Liver (tissue), 9 donors: ENCODE results near the gene LGR6. TPM values are rescaled to one million over a fixed set of nuclear protein-coding genes. Genes with fewer than 3 reads are reported as not detected.

Source experiments
- DNase-seq: peaks from one replicate; pipeline ENCODE4 v3.0.0-alpha.2; 2017; ENCODE audit warnings: low spot score
- H3K27ac ChIP-seq, 2 donors: one replicate each; pipeline ENCODE4 v1.7.0; 2013; ENCODE audit warnings: inconsistent platforms in 2 of 2, low read length in 2 of 2, control low read depth in 1 of 2, low read depth in 1 of 2, mild to moderate bottlenecking in 1 of 2
- H3K27me3 ChIP-seq, 4 donors: one replicate each; pipeline versions ENCODE4 v1.6.1 to v1.7.0; 2013; ENCODE audit warnings: low read length in 3 of 4, inconsistent platforms in 1 of 4, mild to moderate bottlenecking in 1 of 4, moderate library complexity in 1 of 4; ENCODE audit not compliant: control insufficient read depth in 4 of 4, insufficient read depth in 4 of 4
- H3K36me3 ChIP-seq, 4 donors: one replicate each; pipeline versions ENCODE4 v1.6.1 to v1.7.0; 2013; ENCODE audit warnings: low read length in 3 of 4, mild to moderate bottlenecking in 3 of 4, low read depth in 1 of 4, moderate library complexity in 1 of 4; ENCODE audit not compliant: control insufficient read depth in 4 of 4, insufficient read depth in 3 of 4
- H3K4me1 ChIP-seq, 4 donors: one replicate each; pipeline versions ENCODE4 v1.6.1 to v1.7.0; 2013; ENCODE audit warnings: low read length in 3 of 4, mild to moderate bottlenecking in 3 of 4, moderate library complexity in 1 of 4; ENCODE audit not compliant: control insufficient read depth in 4 of 4, insufficient read depth in 4 of 4
- H3K4me3 ChIP-seq, 3 donors: one replicate each; pipeline versions ENCODE4 v1.6.1 to v1.7.0; 2013; ENCODE audit warnings: low read length in 3 of 3, control low read depth in 1 of 3, low read depth in 1 of 3, mild to moderate bottlenecking in 1 of 3
- H3K9ac ChIP-seq, 2 donors: one replicate each; pipeline ENCODE4 v1.7.0; 2013; ENCODE audit warnings: low read length in 2 of 2, mild to moderate bottlenecking in 2 of 2, moderate library complexity in 2 of 2, control low read depth in 1 of 2, low read depth in 1 of 2
- H3K9me3 ChIP-seq, 4 donors: one replicate each; pipeline versions ENCODE4 v1.6.1 to v1.7.0; 2013; ENCODE audit warnings: low read length in 3 of 4; ENCODE audit not compliant: control insufficient read depth in 4 of 4
- FOXA1 ChIP-seq: IDR thresholded peaks from 2 replicates; pipeline ENCODE4 v1.6.1; 2016; ENCODE audit warnings: antibody characterized with exemption
- GABPA ChIP-seq, 2 donors: IDR thresholded peaks in 1 of 2; conservative IDR thresholded peaks in 1 of 2; 2 replicates each; pipeline ENCODE4 v1.6.1; 2016; ENCODE audit warnings: antibody characterized with exemption in 2 of 2, mild to moderate bottlenecking in 1 of 2, moderate library complexity in 1 of 2
- HNF4A ChIP-seq, 2 donors: conservative IDR thresholded peaks; 2 replicates each; pipeline ENCODE4 v1.6.1; 2016; ENCODE audit warnings: antibody characterized with exemption in 2 of 2, mild to moderate bottlenecking in 2 of 2
- HNF4G ChIP-seq: IDR thresholded peaks from 2 replicates; pipeline ENCODE4 v1.6.1; 2016; ENCODE audit warnings: antibody characterized with exemption
- JUND ChIP-seq, 2 donors: IDR thresholded peaks; 2 replicates each; pipeline ENCODE4 v1.6.1; 2016; ENCODE audit warnings: antibody characterized with exemption in 2 of 2
- NR2F2 ChIP-seq: IDR thresholded peaks from 2 replicates; pipeline ENCODE4 v1.6.1; 2016; ENCODE audit warnings: antibody characterized with exemption
- RAD21 ChIP-seq, 2 donors: IDR thresholded peaks; 2 replicates each; pipeline ENCODE4 v1.6.1; 2016; ENCODE audit warnings: antibody characterized with exemption in 2 of 2, mild to moderate bottlenecking in 2 of 2
- RXRA ChIP-seq, 2 donors: IDR thresholded peaks; 2 replicates each; pipeline ENCODE4 v1.6.1; 2017 to 2018; ENCODE audit warnings: antibody characterized with exemption in 2 of 2, mild to moderate bottlenecking in 1 of 2
- SP1 ChIP-seq: IDR thresholded peaks from 2 replicates; pipeline ENCODE4 v1.6.1; 2018; ENCODE audit warnings: antibody characterized with exemption, mild to moderate bottlenecking
- WGBS: extraction: QIAGEN DNeasy Blood & Tissue Kit; methylation state at CpG from one replicate; pipeline ENCODE4 v1.1.7; 2013; 5-methylcytosine and 5-hydroxymethylcytosine counted together
- polyA plus RNA-seq, 2 donors: library from polyadenylated mRNA; stranded (reverse) in 1 of 2; unstranded in 1 of 2; fragments of 200-250 nt in 1 of 2; fragments of >200 nt in 1 of 2; fragmentation: Nextera tagmentation in 1 of 2; extraction: Ambion mirVana in 1 of 2; gene quantifications; one replicate each; pipeline versions ENCODE4 v1.2.1 to v1.2.3, GENCODE V29; 2013 to 2015
- total RNA-seq, 2 donors: library from RNA; depleted of rRNA; stranded (reverse); fragments of >200 nt; gene quantifications; one replicate each; pipeline ENCODE4 v1.2.3, GENCODE V29; 2014
- TF ChIP-seq, protein P1 (sequence below): fragments of 150-350 bp; IDR thresholded peaks from 2 replicates; pipeline ENCODE4 v1.5.1; 2017; ENCODE audit warnings: improper control_type of control experiment, low read depth, low read length; ENCODE audit not compliant: missing input control
- TF ChIP-seq, protein P2 (sequence below): IDR thresholded peaks from 2 replicates; pipeline ENCODE4 v1.6.1; 2016; ENCODE audit warnings: antibody characterized with exemption, mild to moderate bottlenecking
- TF ChIP-seq, protein P3 (sequence below): IDR thresholded peaks from 2 replicates; pipeline ENCODE4 v1.6.1; 2016; ENCODE audit warnings: antibody characterized with exemption
- TF ChIP-seq, protein P4 (sequence below): IDR thresholded peaks from 2 replicates; pipeline ENCODE4 v1.6.1; 2016; ENCODE audit warnings: antibody characterized with exemption
- TF ChIP-seq, protein P5 (sequence below): IDR thresholded peaks from 2 replicates; pipeline ENCODE4 v1.6.1; 2016; ENCODE audit warnings: antibody characterized with exemption
- donor health status: healthy.
- donor health status: healthy.
- donor health status: healthy.
- donor health status: healthy.
- donor health status: healthy.

The LGR6 gene
- total and polyA plus RNA-seq, 4 donors, result 0.05 to 1.2 (median 0.75) TPM

DNA sequence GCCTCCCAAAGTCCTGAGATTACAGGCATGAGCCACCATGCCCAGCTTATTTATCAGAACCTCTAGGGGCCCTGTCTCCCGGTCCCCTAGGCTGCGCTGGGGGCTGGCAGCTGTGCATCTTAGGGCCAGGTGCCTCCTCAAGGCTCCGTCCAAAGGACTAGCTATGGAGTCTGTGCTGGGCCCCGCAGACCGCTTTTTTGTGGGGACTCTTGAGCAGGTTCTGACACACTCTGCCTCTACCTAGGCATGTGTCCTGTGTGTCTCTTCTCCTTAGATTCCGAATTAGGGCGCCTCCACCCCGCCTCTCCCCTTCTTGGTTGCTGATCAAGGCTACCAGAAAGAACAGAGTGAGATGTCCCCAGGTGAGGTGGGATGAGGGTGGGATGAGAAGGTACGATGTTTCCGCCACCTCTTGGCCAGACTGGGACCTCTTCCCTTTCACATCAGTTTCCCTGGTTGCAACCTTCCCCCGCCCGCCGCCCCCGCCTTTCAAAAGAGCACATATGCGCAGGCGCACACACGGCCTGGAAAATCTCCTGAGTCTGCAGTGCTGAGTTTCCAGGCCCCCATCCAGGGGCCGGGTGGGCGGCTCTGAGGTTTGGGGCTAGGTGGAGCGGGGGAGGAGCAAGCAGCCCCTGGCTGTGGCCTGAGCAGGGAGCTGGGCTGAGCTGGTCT lies 28.2 kb upstream of the LGR6 start:
- Histone ChIP-seq H3K4me1 (peaks cover 0 to 3% (median under 1%) of the 10 kb centered on the region in 4 donors), H3K4me3 (no peak overlapping the region), H3K27ac (no peak overlapping the region), H3K9me3 (no peaks in the 10 kb centered on the region), H3K27me3 (no peaks in the 10 kb centered on the region), H3K36me3 (no peaks in the 10 kb centered on the region), H3K9ac (no peak overlapping the region)
- 92% methylated on average over 20 of the region's 20 CpGs for WGBS
- DNase-seq, result no peak
- TF ChIP-seq, protein P1, sequence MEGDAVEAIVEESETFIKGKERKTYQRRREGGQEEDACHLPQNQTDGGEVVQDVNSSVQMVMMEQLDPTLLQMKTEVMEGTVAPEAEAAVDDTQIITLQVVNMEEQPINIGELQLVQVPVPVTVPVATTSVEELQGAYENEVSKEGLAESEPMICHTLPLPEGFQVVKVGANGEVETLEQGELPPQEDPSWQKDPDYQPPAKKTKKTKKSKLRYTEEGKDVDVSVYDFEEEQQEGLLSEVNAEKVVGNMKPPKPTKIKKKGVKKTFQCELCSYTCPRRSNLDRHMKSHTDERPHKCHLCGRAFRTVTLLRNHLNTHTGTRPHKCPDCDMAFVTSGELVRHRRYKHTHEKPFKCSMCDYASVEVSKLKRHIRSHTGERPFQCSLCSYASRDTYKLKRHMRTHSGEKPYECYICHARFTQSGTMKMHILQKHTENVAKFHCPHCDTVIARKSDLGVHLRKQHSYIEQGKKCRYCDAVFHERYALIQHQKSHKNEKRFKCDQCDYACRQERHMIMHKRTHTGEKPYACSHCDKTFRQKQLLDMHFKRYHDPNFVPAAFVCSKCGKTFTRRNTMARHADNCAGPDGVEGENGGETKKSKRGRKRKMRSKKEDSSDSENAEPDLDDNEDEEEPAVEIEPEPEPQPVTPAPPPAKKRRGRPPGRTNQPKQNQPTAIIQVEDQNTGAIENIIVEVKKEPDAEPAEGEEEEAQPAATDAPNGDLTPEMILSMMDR, result no peak
- TF ChIP-seq, protein P2, sequence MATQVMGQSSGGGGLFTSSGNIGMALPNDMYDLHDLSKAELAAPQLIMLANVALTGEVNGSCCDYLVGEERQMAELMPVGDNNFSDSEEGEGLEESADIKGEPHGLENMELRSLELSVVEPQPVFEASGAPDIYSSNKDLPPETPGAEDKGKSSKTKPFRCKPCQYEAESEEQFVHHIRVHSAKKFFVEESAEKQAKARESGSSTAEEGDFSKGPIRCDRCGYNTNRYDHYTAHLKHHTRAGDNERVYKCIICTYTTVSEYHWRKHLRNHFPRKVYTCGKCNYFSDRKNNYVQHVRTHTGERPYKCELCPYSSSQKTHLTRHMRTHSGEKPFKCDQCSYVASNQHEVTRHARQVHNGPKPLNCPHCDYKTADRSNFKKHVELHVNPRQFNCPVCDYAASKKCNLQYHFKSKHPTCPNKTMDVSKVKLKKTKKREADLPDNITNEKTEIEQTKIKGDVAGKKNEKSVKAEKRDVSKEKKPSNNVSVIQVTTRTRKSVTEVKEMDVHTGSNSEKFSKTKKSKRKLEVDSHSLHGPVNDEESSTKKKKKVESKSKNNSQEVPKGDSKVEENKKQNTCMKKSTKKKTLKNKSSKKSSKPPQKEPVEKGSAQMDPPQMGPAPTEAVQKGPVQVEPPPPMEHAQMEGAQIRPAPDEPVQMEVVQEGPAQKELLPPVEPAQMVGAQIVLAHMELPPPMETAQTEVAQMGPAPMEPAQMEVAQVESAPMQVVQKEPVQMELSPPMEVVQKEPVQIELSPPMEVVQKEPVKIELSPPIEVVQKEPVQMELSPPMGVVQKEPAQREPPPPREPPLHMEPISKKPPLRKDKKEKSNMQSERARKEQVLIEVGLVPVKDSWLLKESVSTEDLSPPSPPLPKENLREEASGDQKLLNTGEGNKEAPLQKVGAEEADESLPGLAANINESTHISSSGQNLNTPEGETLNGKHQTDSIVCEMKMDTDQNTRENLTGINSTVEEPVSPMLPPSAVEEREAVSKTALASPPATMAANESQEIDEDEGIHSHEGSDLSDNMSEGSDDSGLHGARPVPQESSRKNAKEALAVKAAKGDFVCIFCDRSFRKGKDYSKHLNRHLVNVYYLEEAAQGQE, result no peak
- TF ChIP-seq GABPA (IDR thresholded peaks at IDR 0.05 in 1 of 2, conservative IDR thresholded peaks at IDR 0.05 in 1 of 2) (no peak), RXRA (IDR thresholded peaks at IDR 0.05) (no peak), HNF4G (no peak), SP1 (no peak), HNF4A (conservative IDR thresholded peaks at IDR 0.05) (no peak), NR2F2 (no peak), RAD21 (IDR thresholded peaks at IDR 0.05) (no peak), JUND (IDR thresholded peaks at IDR 0.05) (no peak)
- TF ChIP-seq, protein P3, sequence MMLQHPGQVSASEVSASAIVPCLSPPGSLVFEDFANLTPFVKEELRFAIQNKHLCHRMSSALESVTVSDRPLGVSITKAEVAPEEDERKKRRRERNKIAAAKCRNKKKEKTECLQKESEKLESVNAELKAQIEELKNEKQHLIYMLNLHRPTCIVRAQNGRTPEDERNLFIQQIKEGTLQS, result no peak
- TF ChIP-seq, protein P4, sequence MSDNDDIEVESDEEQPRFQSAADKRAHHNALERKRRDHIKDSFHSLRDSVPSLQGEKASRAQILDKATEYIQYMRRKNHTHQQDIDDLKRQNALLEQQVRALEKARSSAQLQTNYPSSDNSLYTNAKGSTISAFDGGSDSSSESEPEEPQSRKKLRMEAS, result no peak

DNA sequence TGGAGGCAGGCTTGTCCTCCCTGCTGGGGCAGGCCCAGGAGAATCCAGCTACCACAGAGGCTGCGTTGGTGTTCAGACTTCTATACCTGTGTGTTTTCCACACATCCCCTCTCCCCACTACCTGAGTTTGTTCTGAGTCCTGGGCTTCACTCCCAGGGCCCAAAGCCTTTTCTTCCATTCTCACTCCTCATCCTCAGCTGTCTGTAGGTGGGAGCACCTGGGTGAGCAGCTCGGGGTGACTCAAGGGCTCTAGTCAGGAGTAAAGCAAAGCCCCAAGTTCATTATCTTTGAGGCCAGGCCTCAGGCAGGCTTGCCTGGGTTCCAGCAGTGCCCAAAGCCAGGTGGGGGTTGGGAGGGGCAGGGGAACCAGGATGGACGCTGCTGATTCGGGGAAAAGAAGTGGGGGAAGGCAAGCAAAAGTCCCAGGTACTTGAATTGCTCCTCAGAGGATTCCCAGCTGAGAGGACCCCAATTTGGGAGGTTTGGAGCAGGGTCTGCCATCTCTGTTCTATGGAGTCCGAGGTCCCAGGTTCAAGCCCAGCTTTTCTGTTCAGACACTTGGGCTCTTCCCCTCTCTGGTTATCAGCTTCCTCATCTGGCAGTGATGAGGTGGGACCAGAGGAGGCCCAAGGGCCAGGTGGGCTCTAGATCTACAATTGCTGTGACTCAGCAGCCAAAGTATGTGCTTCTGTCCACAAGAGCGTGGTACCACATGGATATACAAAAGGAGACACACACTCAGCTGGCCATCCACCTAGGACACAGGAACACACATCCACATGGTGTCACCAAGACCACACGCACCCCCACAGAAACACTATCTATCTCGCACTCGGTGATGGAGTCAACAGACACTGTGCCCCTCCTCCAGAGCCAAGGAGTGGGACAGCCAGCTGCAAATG lies 27.4 kb upstream of the LGR6 start:
- no peaks in the 10 kb centered on the region for H3K9me3 ChIP-seq
- H3K4me3 ChIP-seq, result no peak overlapping the region
- DNase-seq, result no peak
- H3K27me3 ChIP-seq, result no peaks in the 10 kb centered on the region
- TF ChIP-seq FOXA1 (no peak), HNF4G (no peak), RAD21 (IDR thresholded peaks at IDR 0.05) (no peak)
- TF ChIP-seq, protein P3, result no peak
- TF ChIP-seq, protein P2, result no peak
- TF ChIP-seq, protein P5, sequence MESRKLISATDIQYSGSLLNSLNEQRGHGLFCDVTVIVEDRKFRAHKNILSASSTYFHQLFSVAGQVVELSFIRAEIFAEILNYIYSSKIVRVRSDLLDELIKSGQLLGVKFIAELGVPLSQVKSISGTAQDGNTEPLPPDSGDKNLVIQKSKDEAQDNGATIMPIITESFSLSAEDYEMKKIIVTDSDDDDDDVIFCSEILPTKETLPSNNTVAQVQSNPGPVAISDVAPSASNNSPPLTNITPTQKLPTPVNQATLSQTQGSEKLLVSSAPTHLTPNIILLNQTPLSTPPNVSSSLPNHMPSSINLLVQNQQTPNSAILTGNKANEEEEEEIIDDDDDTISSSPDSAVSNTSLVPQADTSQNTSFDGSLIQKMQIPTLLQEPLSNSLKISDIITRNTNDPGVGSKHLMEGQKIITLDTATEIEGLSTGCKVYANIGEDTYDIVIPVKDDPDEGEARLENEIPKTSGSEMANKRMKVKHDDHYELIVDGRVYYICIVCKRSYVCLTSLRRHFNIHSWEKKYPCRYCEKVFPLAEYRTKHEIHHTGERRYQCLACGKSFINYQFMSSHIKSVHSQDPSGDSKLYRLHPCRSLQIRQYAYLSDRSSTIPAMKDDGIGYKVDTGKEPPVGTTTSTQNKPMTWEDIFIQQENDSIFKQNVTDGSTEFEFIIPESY, result no peak
- TF ChIP-seq, protein P1, result no peak
- WGBS, result 93% methylated on average over 9 of the region's 9 CpGs
- no peak overlapping the region for H3K27ac ChIP-seq
- H3K9ac ChIP-seq, result no peak overlapping the region
- peaks cover 0 to 3% (median under 1%) of the 10 kb centered on the region in 4 donors for H3K4me1 ChIP-seq
- no peaks in the 10 kb centered on the region for H3K36me3 ChIP-seq
